Heart left ventricle (tissue), 13 donors: Measurements from ENCODE around the gene ZNF148.

Source experiments
- POLR2A ChIP-seq, 2 donors: fragments of 450-650 bp; IDR thresholded peaks; one replicate each; pipeline ENCODE4 v1.6.1; 2017; ENCODE audit warnings: antibody characterized with exemption in 2 of 2, mild to moderate bottlenecking in 2 of 2, moderate library complexity in 2 of 2
- TF ChIP-seq, protein P1 (sequence below), 12 donors: fragments of 200-600 bp; sonication (generic) in 4 of 12; IDR thresholded peaks; one replicate each; pipeline versions ENCODE4 v1.5.0 to v1.8.0; 2018 to 2022; ENCODE audit warnings: antibody characterized with exemption in 12 of 12, mild to moderate bottlenecking in 5 of 12
- donor health status: ischemic (EF 13 %, LVEDD 7.1; RV severe dilation, severe dysfunction).
- donor health status: DM: no; HTN: yes; CAD: no.
- donor health status: DM: no; HTN: no; CAD: no.
- donor health status: ischemic (EF 25% LVEDD 6.9; RV normal size, moderate dysfunction).
- donor health status: ischemic (EF 25% LVEDD 5.7; RV mildly dilated, moderate dysfunction).
- donor health status: ischemic (EF 35%, LVEDD 5.7; RV mildly dilated, moderate dysfunction).
- donor health status: nonischemic (EF 11% LVEDD 7.7; RV severe dilation, severe dysfunction).
- donor health status: DM: yes; HTN: yes; CAD: no.
- donor health status: PGD.
- donor health status: ischemic (EF 29% LVEDD 5.4; RV normal size, mild dysfunction).
- donor health status: nonischemic (EF 23%, LVEDD 6.1; RV moderate dilation, normal function).

DNA sequence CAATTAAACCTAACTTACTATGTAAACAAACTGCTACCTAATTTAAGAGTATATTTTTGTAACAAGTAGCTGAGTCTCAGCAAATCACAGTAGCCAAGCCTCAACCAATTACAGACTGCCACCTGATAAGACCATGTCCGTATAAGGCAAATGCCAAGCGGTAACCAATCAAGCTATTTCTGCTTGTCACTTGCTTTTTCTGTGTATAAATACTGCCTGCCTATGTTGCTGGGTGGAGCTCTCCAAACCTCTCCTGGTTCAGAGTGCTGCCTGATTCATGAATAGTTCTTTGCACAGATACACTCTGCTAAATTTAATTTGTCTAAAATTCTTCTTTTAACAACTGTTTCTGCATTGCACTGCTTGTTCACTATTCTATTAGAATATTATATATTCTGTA, 42.6 kb downstream of the ZNF148 start:
- TF ChIP-seq, protein P1, sequence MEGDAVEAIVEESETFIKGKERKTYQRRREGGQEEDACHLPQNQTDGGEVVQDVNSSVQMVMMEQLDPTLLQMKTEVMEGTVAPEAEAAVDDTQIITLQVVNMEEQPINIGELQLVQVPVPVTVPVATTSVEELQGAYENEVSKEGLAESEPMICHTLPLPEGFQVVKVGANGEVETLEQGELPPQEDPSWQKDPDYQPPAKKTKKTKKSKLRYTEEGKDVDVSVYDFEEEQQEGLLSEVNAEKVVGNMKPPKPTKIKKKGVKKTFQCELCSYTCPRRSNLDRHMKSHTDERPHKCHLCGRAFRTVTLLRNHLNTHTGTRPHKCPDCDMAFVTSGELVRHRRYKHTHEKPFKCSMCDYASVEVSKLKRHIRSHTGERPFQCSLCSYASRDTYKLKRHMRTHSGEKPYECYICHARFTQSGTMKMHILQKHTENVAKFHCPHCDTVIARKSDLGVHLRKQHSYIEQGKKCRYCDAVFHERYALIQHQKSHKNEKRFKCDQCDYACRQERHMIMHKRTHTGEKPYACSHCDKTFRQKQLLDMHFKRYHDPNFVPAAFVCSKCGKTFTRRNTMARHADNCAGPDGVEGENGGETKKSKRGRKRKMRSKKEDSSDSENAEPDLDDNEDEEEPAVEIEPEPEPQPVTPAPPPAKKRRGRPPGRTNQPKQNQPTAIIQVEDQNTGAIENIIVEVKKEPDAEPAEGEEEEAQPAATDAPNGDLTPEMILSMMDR (IDR thresholded peaks at IDR 0.05): no peak
- TF ChIP-seq POLR2A (IDR thresholded peaks at IDR 0.05): no peak
